Vagina (tissue), 2 donors: ENCODE measurements around the gene GRHL3. TPM values are rescaled to one million over a fixed set of nuclear protein-coding genes. Genes with fewer than 3 reads are reported as not detected.

Experiments
- DNase-seq, 2 donors: peaks; one replicate each; pipeline ENCODE4 v3.0.0-alpha.2; 2017; ENCODE audit errors: extremely low spot score in 2 of 2
- H3K27ac ChIP-seq: fragments of 200-600 bp; sonication (generic); one replicate; pipeline ENCODE4 v1.5.1; 2019
- H3K27me3 ChIP-seq: fragments of 200-600 bp; sonication (generic); one replicate; pipeline ENCODE4 v1.5.1; 2019
- H3K36me3 ChIP-seq, 2 donors: fragments of 200-600 bp; sonication (generic); one replicate each; pipeline ENCODE4 v1.5.1; 2017 to 2019
- H3K4me1 ChIP-seq: fragments of 200-600 bp; sonication (generic); one replicate; pipeline ENCODE4 v1.5.1; 2019
- H3K4me3 ChIP-seq, 2 donors: fragments of 200-600 bp; sonication (generic); 1 replicate in 1 of 2; 2 replicates in 1 of 2; pipeline ENCODE4 v1.5.1; 2016 to 2019
- H3K9me3 ChIP-seq: fragments of 200-600 bp; sonication (generic); one replicate; pipeline ENCODE4 v1.5.1; 2019
- POLR2A ChIP-seq, 2 donors: fragments of 450-650 bp; IDR thresholded peaks; one replicate each; pipeline ENCODE4 v1.6.1; 2017; ENCODE audit warnings: antibody characterized with exemption in 2 of 2, mild to moderate bottlenecking in 2 of 2, moderate library complexity in 2 of 2
- POLR2AphosphoS5 ChIP-seq, 2 donors: sonication (generic); formaldehyde crosslinking; IDR thresholded peaks; one replicate each; pipeline ENCODE4 v1.9.0; 2017; ENCODE audit warnings: antibody characterized with exemption in 2 of 2, mild to moderate bottlenecking in 2 of 2, low read depth in 1 of 2; ENCODE audit not compliant: insufficient read depth in 1 of 2
- intact Hi-C: fragments of 100-400 bp; cut with DNase I; formaldehyde crosslinking; loops from one replicate; pipeline ENCODE4 v1.15.1; 2023
- total RNA-seq: library from RNA; depleted of rRNA; stranded (reverse); fragments of >200 nt; gene quantifications from one replicate; pipeline ENCODE4 v1.2.3, GENCODE V29; 2016
- TF ChIP-seq, protein P1 (sequence below), 3 experiments: fragments of 450-650 bp in 2 of 3; fragments of 200-600 bp in 1 of 3; sonication (generic) in 1 of 3; IDR thresholded peaks; one replicate each; pipeline ENCODE4 v1.5.1; 2017 to 2019; ENCODE audit warnings: antibody characterized with exemption in 3 of 3, mild to moderate bottlenecking in 2 of 3, moderate library complexity in 2 of 3

GRHL3 gene
- total RNA-seq, 1 donor from 2014 or later = 58.7 TPM

GRCh38 chr1:24321697-24322469 is 2.7 kb downstream of the GRHL3 start:
- H3K27ac ChIP-seq = peak overlapping the region; percentile 76
- H3K4me3 ChIP-seq = peak overlapping the region; percentile 56 to 57
- no peaks in the 10 kb centered on the region for H3K36me3 ChIP-seq
- intact Hi-C loops = no loop called here
- TF ChIP-seq POLR2A (IDR thresholded peaks at IDR 0.05) (peak in 1 of 2 donors; percentile 8), POLR2AphosphoS5 (IDR thresholded peaks at IDR 0.05; ENCODE audit: insufficient read depth in 1 of 2, low read depth in 1 of 2) (peak in 1 of 2 donors; percentile 59)
- TF ChIP-seq, protein P1, sequence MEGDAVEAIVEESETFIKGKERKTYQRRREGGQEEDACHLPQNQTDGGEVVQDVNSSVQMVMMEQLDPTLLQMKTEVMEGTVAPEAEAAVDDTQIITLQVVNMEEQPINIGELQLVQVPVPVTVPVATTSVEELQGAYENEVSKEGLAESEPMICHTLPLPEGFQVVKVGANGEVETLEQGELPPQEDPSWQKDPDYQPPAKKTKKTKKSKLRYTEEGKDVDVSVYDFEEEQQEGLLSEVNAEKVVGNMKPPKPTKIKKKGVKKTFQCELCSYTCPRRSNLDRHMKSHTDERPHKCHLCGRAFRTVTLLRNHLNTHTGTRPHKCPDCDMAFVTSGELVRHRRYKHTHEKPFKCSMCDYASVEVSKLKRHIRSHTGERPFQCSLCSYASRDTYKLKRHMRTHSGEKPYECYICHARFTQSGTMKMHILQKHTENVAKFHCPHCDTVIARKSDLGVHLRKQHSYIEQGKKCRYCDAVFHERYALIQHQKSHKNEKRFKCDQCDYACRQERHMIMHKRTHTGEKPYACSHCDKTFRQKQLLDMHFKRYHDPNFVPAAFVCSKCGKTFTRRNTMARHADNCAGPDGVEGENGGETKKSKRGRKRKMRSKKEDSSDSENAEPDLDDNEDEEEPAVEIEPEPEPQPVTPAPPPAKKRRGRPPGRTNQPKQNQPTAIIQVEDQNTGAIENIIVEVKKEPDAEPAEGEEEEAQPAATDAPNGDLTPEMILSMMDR (IDR thresholded peaks at IDR 0.05) = no peak
- no peaks in the 10 kb centered on the region for H3K27me3 ChIP-seq
- no peaks in the 10 kb centered on the region for H3K9me3 ChIP-seq
- no peak for DNase-seq
- H3K4me1 ChIP-seq = peaks cover 44% of the 10 kb centered on the region

- no peaks in the 10 kb centered on the region for H3K27me3 ChIP-seq
- intact Hi-C loops = no loop called here
- TF ChIP-seq POLR2AphosphoS5 (IDR thresholded peaks at IDR 0.05; ENCODE audit: insufficient read depth in 1 of 2, low read depth in 1 of 2) (no peak), POLR2A (IDR thresholded peaks at IDR 0.05) (no peak)
- TF ChIP-seq, protein P1 (IDR thresholded peaks at IDR 0.05) = no peak
- H3K4me3 ChIP-seq = peak overlapping the region; percentile 56 to 57
- peaks cover 43% of the 10 kb centered on the region for H3K4me1 ChIP-seq
- H3K27ac ChIP-seq = peak overlapping the region; percentile 76
- DNase-seq = no peak
- no peaks in the 10 kb centered on the region for H3K9me3 ChIP-seq
- H3K36me3 ChIP-seq = no peaks in the 10 kb centered on the region
Observed at GRCh38 chr1:24322470-24323177, 3.5 kb downstream of the GRHL3 start.

- H3K27ac ChIP-seq = peak overlapping the region; percentile 76
- intact Hi-C loops = no loop called here
- H3K9me3 ChIP-seq = no peaks in the 10 kb centered on the region
- peaks cover 37% of the 10 kb centered on the region for H3K4me1 ChIP-seq
- no peaks in the 10 kb centered on the region for H3K27me3 ChIP-seq
- no peaks in the 10 kb centered on the region for H3K36me3 ChIP-seq
- peak overlapping the region in 1 of 2 donors; percentile 56 for H3K4me3 ChIP-seq
- DNase-seq = no peak
- TF ChIP-seq POLR2AphosphoS5 (IDR thresholded peaks at IDR 0.05; ENCODE audit: insufficient read depth in 1 of 2, low read depth in 1 of 2) (no peak), POLR2A (IDR thresholded peaks at IDR 0.05) (no peak)
- TF ChIP-seq, protein P1 (IDR thresholded peaks at IDR 0.05) = no peak
Observed at GRCh38 chr1:24323281-24323680, 4.1 kb downstream of the GRHL3 start.

DNA sequence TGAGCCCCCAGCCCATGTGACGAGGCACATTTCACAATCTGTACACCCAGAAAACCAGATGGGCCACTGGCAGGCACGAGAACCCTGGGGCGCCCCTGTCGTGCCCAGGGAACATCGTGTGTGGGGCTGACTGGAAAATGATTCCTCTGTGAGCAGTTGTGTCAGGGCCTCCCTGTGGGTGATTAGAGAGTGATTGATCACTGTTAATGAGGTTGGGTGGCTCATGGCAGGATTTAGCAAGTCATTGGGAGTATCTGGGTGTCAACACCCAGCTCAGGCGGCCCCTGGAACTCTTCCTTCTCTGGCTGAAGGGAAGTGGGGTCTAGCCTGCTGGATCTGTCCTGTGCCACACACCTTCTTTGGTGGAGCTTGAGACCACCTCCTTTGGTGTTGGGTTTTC is 5.7 kb downstream of the GRHL3 start:
- H3K27ac ChIP-seq = peak overlapping the region; percentile 36
- H3K4me3 ChIP-seq = no peak overlapping the region
- peaks cover 25% of the 10 kb centered on the region for H3K4me1 ChIP-seq
- intact Hi-C loops = no loop called here
- no peak for TF ChIP-seq POLR2A (IDR thresholded peaks at IDR 0.05)
- TF ChIP-seq POLR2AphosphoS5 (IDR thresholded peaks at IDR 0.05; ENCODE audit: insufficient read depth in 1 of 2, low read depth in 1 of 2) = no peak
- TF ChIP-seq, protein P1 (IDR thresholded peaks at IDR 0.05) = no peak
- no peaks in the 10 kb centered on the region for H3K36me3 ChIP-seq
- H3K9me3 ChIP-seq = no peaks in the 10 kb centered on the region
- DNase-seq = no peak
- H3K27me3 ChIP-seq = no peaks in the 10 kb centered on the region
